ENCODE results near the gene PDK1. TPM values are rescaled to one million over a fixed set of nuclear protein-coding genes. Genes with fewer than 3 reads are reported as not detected.
"Not testable (repeated sequence)": the region's sequence is repeated elsewhere in the genome, so short reads cannot be mapped to it uniquely, and the experiment has no call there.

Gene PDK1
- total RNA-seq, 1 experiment from 2014 or later = 6.8 TPM

DNA sequence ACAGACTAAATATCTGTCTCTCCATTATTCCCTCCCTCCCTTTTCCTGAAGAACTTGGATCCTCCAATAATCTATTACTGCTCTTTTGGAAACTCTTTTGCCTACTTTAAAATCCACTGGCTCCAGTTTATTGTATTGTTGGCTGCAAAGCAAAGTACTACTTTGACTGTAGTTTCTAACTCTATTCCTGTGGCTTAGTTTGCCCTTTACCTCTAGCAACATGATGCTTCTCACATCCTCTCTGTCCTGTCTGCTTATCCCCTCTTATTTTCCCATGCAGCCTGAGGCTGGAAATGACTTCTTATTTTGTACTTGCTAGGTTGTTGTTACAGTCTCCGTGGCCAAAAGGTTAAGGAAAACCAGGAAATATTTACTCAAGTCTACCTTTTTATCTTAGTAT lies 26.8 kb downstream of the PDK1 start:
- no peak for DNase-seq (ENCODE audit: low spot score)
- CTCF ChIA-PET = no interaction called here
- TF ChIP-seq CTCF (conservative IDR thresholded peaks at IDR 0.05; ENCODE audit: low read depth, low read length) = no peak
- TF ChIP-seq EZH2 (IDR thresholded peaks at IDR 0.05; ENCODE audit: borderline replicate concordance, low read depth, low read length, poor library complexity, severe bottlenecking) = no peak
- intact Hi-C loops (cut with micrococcal nuclease; ENCODE audit: unreplicated experiment) = no loop called here
- Histone ChIP-seq H3K27ac (ENCODE audit: low read depth, low read length, poor library complexity, severe bottlenecking) (no peak overlapping the region), H3K4me1 (ENCODE audit: insufficient read depth, low read length, poor library complexity, severe bottlenecking) (no peaks in the 10 kb centered on the region), H3K4me3 (ENCODE audit: low read depth, low read length, poor library complexity, severe bottlenecking) (no peak overlapping the region), H3K9me3 (ENCODE audit: low read depth, low read length, poor library complexity, severe bottlenecking) (peaks cover 12% of the 10 kb centered on the region), H3K36me3 (ENCODE audit: insufficient read depth, low read length, poor library complexity, severe bottlenecking) (peaks cover 5% of the 10 kb centered on the region), H3K27me3 (replicated peaks; ENCODE audit: insufficient read depth, low read depth, low read length, poor library complexity) (no peaks in the 10 kb centered on the region)
- POLR2A ChIA-PET (ENCODE audit: low non-redundant PET) = no interaction called here
- BruUV-seq (replicated peaks) = no TSS peak

DNA sequence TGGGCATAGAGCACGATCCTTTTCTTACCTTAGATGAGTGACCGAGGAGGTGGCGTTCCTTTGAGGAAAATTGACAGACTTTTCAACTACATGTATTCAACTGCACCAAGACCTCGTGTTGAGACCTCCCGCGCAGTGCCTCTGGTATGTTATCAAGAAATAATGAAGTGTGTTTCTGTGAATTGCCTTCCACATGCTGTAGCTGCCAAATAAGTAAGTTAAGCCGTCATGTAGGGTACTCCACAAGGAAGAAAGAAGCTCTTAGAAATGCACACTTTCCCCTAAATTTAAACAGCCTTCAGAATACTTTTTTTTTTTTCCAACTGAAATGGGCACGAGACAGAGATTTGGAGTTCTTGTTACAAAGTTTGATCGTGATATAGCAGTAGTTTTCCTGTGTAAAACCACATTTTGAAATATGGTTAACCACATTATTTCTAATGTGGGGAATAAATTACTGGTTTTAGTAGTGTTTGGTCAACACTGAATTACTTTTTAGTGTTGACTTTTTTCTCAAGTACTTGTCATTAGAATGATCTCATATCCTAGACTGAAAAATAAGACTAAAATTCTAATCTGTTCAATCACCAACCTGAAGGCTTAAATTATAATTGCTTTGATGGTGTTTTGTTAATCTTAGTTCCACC lies 30.5 kb downstream of the PDK1 start:
- no peaks in the 10 kb centered on the region for H3K27me3 ChIP-seq (replicated peaks; ENCODE audit: insufficient read depth, low read depth, low read length, poor library complexity)
- TF ChIP-seq CTCF (conservative IDR thresholded peaks at IDR 0.05; ENCODE audit: low read depth, low read length) (no peak), EZH2 (IDR thresholded peaks at IDR 0.05; ENCODE audit: borderline replicate concordance, low read depth, low read length, poor library complexity, severe bottlenecking) (no peak)
- ChIA-PET CTCF (no interaction called here), POLR2A (ENCODE audit: low non-redundant PET) (no interaction called here)
- H3K4me3 ChIP-seq (ENCODE audit: low read depth, low read length, poor library complexity, severe bottlenecking) = no peak overlapping the region
- H3K4me1 ChIP-seq (ENCODE audit: insufficient read depth, low read length, poor library complexity, severe bottlenecking) = no peaks in the 10 kb centered on the region
- H3K9me3 ChIP-seq (ENCODE audit: low read depth, low read length, poor library complexity, severe bottlenecking) = no peaks in the 10 kb centered on the region
- BruUV-seq (replicated peaks) = no TSS peak
- DNase-seq (ENCODE audit: low spot score) = no peak
- no peak overlapping the region for H3K27ac ChIP-seq (ENCODE audit: low read depth, low read length, poor library complexity, severe bottlenecking)
- intact Hi-C loops (cut with micrococcal nuclease; ENCODE audit: unreplicated experiment) = no loop called here
- H3K36me3 ChIP-seq (ENCODE audit: insufficient read depth, low read length, poor library complexity, severe bottlenecking) = no peaks in the 10 kb centered on the region

- H3K27ac ChIP-seq (ENCODE audit: low read depth, low read length, poor library complexity, severe bottlenecking); CTCF ChIA-PET; H3K4me1 ChIP-seq (ENCODE audit: insufficient read depth, low read length, poor library complexity, severe bottlenecking); DNase-seq (ENCODE audit: low spot score); H3K4me3 ChIP-seq (ENCODE audit: low read depth, low read length, poor library complexity, severe bottlenecking); H3K36me3 ChIP-seq (ENCODE audit: insufficient read depth, low read length, poor library complexity, severe bottlenecking); BruUV-seq (replicated peaks); intact Hi-C loops (cut with micrococcal nuclease; ENCODE audit: unreplicated experiment); H3K9me3 ChIP-seq (ENCODE audit: low read depth, low read length, poor library complexity, severe bottlenecking); H3K27me3 ChIP-seq (replicated peaks; ENCODE audit: insufficient read depth, low read depth, low read length, poor library complexity): not testable (repeated sequence)
- POLR2A ChIA-PET (ENCODE audit: low non-redundant PET) = interaction anchor here (0.7 kb wide), 1 partner anchor 8 kb away, joined by 9 read pairs; no protein-coding TSS in a partner anchor
These were observed 31.3 kb downstream of the PDK1 start for GRCh38 chr2:172587231-172587630.

DNA sequence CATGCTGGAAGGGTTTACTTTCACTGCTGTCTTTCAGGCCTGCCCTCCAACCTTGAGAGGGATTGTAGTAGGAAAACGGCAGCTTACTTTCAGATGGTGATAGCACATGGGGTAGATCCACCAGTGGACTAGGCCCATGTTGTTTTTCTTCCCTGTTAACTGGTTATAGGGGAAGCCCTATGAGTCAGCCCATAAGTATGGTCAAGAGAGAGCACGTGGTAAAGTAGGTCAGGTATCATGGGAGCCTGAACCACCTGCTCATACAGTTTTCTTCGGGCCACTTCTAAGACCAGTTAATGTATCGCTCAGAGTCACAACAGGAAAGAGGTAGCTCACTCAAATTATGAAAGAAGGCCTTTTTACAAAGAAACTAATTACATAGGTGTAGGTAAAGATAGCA lies 33.0 kb downstream of the PDK1 start:
- H3K36me3 ChIP-seq (ENCODE audit: insufficient read depth, low read length, poor library complexity, severe bottlenecking) = no peaks in the 10 kb centered on the region
- H3K4me3 ChIP-seq (ENCODE audit: low read depth, low read length, poor library complexity, severe bottlenecking) = no peak overlapping the region
- ChIA-PET POLR2A (ENCODE audit: low non-redundant PET) (no interaction called here), CTCF (no interaction called here)
- H3K27ac ChIP-seq (ENCODE audit: low read depth, low read length, poor library complexity, severe bottlenecking) = no peak overlapping the region
- intact Hi-C loops (cut with micrococcal nuclease; ENCODE audit: unreplicated experiment) = no loop called here
- H3K9me3 ChIP-seq (ENCODE audit: low read depth, low read length, poor library complexity, severe bottlenecking) = no peaks in the 10 kb centered on the region
- no peaks in the 10 kb centered on the region for H3K4me1 ChIP-seq (ENCODE audit: insufficient read depth, low read length, poor library complexity, severe bottlenecking)
- H3K27me3 ChIP-seq (replicated peaks; ENCODE audit: insufficient read depth, low read depth, low read length, poor library complexity) = no peaks in the 10 kb centered on the region
- BruUV-seq (replicated peaks) = no TSS peak
- DNase-seq (ENCODE audit: low spot score) = no peak
- TF ChIP-seq CTCF (conservative IDR thresholded peaks at IDR 0.05; ENCODE audit: low read depth, low read length) = no peak

DNA sequence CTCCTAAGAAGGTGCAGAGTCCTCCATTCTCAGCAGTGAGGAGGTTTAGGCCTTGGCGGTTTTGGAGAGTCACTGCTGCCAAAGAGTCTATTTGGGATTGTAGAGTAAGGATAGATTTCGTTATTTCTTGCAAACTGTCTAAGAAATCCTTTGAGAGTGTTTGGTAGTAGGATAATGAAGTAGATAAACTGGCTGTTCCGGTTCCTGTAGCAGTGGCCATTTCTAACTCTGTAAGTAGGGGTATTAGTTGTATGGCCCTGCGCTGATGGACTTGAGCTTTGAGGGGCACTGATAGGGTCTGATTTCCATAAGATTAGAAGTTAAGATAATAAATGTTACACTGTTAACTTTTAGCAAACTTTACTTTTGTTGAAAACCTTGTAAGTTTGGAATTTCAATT lies 35.5 kb downstream of the PDK1 start:
- H3K9me3 ChIP-seq (ENCODE audit: low read depth, low read length, poor library complexity, severe bottlenecking); H3K27me3 ChIP-seq (replicated peaks; ENCODE audit: insufficient read depth, low read depth, low read length, poor library complexity); H3K4me1 ChIP-seq (ENCODE audit: insufficient read depth, low read length, poor library complexity, severe bottlenecking); intact Hi-C loops (cut with micrococcal nuclease; ENCODE audit: unreplicated experiment); BruUV-seq (replicated peaks); H3K27ac ChIP-seq (ENCODE audit: low read depth, low read length, poor library complexity, severe bottlenecking); H3K4me3 ChIP-seq (ENCODE audit: low read depth, low read length, poor library complexity, severe bottlenecking); CTCF ChIA-PET; DNase-seq (ENCODE audit: low spot score); H3K36me3 ChIP-seq (ENCODE audit: insufficient read depth, low read length, poor library complexity, severe bottlenecking): not testable (repeated sequence)
- POLR2A ChIA-PET (ENCODE audit: low non-redundant PET) = interaction anchor here (0.6 kb wide), 1 partner anchor 337 kb away, joined by 4 read pairs; no protein-coding TSS in a partner anchor

All from A673 (cell line).